GM19468 (cell line): ENCODE results near the gene OR13C2.

Experiments used
- ATAC-seq: cut with Tn5 transposase; IDR thresholded peaks from one replicate; pipeline ENCODE4 v1.9.1; 2021; ENCODE audit warnings: mild to moderate bottlenecking, moderate library complexity, moderate number of reproducible peaks; ENCODE audit not compliant: unreplicated experiment; ENCODE audit errors: extremely low read depth

The OR13C2 gene

GRCh38 chr9:104555521-104555920, 49.9 kb downstream of the OR13C2 start:
- no peak for ATAC-seq
